IPS-NIHi7 (cell line): ENCODE results near the gene GNG7.
"Not testable (repeated sequence)": the region's sequence is repeated elsewhere in the genome, so short reads cannot be mapped to it uniquely, and the experiment has no call there.

Source experiments
- DNase-seq: peaks from one replicate; pipeline ENCODE4 v3.0.0; 2012; ENCODE audit warnings: mixed read lengths; ENCODE audit errors: extremely low spot score

GNG7 gene

DNA sequence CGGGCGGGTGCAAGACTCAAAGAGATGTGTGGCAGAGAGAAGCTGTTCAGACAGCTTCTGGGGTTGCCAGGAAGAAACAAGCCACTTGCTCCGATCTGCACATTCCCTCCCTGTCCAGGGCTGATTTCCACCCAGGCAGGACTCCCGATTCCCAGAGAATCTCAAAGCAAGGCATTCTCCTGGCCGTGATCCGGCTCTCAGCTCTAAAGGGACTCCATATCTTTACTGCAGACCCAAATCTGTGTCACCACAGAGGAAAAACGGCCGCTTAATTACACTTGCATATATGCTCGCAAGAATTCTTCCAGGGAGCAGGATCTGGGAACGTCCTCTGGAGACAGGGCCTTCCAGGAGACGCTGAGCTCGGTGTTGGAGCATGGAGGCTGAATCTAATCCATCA lies 25.7 kb downstream of the GNG7 start:
- no peak for DNase-seq

DNA sequence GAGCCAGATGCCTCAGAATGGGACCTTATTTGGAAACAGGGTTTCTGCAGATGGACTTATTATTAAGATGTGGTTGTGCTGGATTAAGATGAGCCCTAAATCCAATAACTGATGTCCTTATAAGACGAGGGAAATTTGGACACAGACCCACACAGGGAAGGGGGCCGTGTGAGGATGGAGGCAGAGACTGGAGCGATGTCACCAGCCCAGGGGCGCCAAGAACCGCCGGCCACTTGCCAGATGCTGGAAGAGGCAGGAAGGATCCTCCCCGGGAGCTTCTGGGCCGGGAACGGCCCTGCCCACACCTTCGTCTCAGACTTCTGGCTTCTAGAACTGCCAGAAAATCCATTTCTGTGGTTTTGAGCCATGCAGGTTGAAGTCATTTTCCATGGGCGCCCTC lies 26.6 kb downstream of the GNG7 start:
- no peak for DNase-seq

DNA sequence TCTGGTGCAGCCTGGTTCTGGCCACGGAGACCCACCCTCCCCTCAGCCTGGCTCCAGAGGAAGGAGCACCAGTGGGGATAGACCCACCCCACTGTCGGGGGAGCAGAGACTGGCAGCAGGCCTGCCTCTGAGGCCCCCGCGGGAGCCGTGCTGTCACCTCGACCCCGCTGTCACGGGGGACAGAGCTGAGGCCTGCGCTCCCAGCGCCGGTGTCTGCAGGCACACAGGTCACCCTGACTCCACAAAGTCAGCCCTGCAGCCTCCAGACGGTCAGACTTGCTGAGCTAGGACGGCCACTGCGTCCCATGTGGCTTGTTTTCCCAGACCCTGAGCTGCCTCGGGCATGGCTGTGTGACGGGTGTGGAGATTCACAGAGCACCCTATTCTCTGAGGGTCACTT lies 32.3 kb downstream of the GNG7 start:
- DNase-seq: no peak

DNA sequence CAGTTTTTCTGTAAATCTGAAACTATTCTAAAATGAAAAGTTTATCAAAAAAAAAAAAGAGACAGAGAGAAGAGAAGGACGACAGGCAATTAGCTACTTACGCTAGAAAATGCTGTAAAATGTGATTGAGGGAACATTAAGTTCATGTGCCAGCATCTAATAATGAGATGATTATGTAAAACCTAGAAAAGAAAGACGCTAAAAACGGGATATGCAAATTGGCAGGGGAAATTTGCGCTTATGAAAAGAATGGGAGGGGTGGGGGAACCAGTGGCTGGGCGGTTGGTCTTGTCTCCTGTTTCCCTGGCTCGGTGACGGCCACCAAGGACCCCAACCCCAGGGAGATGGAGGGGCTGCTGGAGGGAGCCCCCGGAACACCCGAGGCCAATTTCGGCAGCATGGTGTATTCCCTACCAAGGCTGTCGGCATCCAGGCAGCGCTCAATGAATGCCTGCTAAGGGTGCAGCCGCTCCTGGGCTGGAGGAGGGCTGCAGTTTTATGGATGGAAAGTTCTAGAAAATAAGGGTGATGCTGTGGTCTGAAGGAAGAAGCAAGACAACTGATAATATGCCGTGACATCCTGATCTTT lies 34.2 kb downstream of the GNG7 start:
- DNase-seq: no peak

DNA sequence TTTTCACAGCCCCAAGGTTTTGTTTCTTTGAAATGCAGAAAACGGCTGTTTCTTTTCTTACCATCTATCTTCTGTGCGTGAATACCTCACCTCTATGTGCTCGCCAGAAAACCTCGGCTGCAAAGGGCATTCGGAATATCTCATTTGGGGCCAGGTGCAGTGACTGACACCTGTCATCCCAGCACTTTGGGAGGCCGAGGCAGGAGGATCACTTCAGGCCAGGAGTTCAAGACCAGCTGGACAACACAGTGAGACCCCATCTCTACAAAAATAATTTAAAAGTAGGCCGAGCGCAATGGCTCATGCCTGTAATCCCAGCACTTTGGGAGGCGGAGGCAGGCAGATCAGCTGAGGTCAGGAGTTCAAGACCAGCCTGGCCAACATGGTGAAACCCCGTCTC lies 35.1 kb downstream of the GNG7 start:
- DNase-seq: not testable (repeated sequence)

DNA sequence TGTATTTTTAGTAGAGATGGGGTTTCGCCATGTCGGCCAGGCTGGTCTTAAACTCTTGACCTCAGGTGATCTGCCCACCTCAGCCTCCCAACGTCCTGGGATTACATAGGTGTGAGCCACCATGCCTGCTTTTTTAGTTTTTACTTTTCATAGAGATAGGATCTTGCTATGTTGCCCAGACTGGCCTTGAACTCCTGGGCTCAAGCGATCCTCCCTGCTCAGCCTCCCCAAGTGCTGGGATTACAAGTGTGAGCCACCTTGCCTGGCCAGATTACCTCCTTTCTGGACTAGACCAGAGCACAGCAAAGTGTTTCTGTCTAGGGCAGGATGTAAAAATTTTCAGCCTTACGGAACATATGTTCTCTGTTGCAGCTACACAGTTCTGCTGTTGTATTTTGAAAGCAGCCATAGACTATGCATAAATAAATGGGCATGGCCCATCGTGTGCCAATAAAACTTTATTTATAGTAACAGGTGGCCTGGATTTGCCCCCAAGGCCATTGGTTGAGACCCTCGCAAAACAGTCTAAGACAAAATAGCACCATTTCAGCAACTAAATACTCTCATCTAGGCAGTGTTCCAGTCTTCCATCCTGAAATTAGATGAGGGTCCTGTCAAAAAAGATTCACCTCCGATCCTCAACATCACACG lies 36.0 kb downstream of the GNG7 start:
- DNase-seq: no peak

DNA sequence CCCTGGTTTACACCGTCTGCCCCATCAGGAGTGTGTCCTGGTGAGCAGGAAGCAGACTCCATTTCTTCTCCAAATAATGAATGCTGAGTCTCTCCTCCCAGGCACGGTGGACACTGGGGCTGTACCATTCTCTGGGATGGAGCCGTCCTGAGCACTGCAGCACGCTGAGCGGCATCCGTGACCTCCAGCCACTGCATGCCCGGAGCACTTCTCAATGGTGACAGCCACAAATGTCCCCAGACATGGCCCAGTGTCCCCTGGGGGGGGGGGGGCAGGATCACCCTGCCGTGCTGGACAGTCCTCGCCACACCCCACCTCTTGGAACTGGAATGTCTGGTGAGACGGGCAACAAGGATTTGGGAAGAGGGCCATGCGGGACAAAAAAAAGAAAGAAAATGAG lies 37.4 kb downstream of the GNG7 start:
- DNase-seq: no peak

DNA sequence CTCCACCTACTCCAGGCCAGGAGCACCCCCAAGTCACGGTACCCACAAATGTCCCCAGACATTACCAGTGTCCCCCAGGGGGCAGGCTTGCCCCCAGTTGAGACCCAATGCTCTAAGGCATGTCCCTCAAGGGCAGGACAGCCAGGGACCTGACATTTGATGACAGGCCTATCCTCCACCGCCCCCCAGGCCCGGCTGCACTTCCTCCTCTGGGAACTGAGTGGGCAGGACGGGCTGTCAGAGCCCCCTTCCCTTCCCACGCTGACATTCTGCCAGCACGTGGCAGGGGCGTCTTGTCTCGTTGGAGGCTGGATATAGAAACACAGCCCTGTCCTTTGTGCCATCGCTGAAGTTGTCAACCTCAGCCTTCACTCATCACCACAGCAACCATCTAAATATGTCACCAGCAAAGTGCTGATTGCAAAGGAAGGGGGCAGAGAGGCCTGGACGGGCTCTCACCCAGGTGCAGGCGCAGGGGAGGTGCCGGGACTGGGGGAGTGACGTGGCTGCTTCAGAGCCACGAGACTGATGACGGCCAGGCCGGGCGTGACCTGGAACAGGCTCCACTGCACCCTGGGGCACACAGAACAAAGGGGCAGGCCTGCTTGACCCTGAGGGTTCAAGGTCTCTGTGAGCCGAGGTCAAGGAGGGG lies 38.4 kb downstream of the GNG7 start:
- no peak for DNase-seq

DNA sequence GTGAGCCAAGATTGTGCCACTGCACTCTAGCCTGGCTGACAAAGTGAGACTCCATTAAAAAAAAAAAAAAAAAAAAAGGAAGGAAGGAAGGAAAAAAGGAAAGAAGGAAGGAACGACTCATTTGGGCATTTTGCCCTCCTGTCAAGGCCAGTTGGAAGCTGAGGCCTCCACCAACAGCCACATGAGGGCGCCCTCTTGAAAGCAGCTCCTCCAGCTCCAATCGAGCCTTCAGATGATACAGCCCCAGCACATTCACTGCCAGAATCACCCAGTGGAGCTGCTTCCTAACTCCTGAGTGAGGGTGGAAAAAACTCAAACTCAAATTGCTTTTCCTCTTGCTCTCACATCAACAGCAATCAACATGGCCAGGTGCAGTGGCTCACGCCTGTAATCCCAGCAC lies 40.9 kb downstream of the GNG7 start:
- DNase-seq: no peak

DNA sequence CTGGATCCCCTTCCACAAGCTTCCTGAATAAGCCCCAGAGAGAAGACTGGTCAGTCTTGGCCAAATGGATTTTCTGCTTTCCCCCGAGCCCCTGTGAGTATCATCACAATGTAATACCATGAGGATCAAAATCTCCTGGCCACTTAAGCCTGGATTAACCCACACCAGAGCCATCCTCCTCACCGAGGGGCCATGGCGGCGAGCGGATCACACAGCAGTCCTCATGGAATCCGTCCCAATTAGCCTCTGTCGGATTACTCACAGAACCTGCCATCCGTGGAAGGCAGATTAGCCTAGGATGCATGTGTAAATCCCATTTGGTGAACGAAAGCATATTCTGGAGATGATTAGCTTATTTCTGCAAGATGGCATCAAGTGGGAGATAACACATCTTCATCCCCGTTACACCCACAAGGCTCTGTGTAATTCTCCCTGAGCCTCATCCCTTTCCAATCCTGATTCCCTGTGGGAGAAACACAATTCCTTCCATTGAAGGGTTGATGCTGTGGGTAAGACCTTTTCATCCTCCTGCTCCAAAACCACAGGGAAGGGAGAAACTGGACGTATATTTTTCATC lies 42.5 kb downstream of the GNG7 start:
- DNase-seq: no peak

DNA sequence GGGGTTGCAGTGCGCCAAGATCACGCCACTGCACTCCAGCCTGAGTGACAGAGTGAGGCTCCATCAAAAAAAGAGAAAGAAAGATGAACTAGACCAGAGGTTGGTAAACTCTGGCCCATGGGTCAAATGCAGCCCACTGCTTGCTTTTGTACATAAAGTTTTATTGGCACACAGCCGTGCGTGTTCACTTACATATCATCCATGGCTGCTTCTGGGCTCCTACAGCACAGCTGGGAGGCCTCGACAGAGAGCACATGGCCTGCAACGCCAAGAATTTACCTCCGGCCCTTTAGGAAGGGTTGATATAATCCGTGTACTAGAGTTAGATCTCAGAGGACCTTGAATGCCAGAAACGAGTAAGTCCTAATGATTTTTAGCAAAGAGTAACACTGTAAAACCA lies 46.0 kb downstream of the GNG7 start:
- DNase-seq: no peak

DNA sequence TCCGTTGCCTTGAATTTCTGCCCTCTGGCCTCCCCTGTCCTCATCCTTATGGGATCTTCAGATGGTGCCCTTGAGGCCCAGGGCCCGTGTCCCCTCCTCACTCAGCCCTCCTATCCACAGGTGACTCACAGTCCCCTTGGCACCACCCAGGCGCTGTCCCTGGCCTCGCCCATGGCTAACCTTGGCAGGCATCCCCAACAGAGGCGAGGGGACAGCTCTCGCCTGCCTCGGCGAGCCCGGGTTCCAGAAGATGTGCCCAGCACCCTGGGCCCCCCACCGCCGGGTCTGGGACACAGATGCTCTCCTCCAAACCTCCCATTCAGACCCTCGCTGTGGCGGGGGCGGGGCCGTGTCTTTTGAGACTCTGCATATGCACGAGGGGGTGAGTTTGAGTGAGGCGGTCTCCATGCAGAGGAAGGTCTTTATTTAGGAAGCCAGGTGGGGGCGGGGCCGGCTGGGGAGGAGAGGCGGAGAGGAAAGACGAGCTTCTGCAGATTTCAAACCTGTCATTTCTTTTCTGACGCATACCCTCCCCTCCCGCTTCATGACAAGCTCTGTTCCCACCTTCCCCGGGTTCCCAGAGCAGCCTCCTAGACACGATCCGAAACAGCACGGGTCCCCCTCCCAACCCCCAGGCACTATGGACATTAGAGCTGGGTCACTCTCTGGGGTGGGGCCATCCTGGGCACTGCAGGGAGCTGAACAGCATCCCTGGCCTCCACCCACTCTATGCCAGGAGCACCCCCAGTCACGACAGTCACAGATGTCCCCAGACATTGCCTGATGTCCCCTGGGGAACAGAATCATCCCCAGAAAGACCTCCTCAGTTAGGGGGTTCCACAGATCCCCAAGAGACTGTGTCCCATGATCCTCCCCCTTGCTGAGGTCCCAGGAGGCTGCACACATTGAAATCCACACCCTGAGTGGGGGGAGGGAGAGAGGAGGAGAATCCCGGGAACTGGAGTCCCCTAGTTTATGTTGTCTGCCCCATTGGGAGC lies 48.5 kb downstream of the GNG7 start:
- DNase-seq: peak; percentile 66

DNA sequence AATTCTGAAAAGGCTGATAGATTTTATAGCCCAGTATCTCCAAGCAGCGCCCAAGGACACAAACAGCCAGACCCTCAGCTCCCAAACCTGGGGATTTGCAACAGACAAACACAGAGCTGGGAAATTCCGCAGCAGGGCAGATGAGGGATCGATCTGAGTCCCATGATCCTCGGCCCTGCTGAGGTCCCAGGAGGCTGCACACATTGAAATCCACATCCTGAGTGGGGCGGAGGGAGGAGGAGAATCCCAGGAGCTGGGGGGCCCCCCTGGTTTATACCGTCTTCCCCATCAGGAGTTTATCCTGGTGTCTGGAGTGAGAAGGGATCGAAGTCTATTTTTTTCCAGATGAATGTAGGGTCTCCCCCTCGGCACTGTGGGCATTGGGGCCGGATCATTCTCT lies 49.3 kb downstream of the GNG7 start:
- no peak for DNase-seq

DNA sequence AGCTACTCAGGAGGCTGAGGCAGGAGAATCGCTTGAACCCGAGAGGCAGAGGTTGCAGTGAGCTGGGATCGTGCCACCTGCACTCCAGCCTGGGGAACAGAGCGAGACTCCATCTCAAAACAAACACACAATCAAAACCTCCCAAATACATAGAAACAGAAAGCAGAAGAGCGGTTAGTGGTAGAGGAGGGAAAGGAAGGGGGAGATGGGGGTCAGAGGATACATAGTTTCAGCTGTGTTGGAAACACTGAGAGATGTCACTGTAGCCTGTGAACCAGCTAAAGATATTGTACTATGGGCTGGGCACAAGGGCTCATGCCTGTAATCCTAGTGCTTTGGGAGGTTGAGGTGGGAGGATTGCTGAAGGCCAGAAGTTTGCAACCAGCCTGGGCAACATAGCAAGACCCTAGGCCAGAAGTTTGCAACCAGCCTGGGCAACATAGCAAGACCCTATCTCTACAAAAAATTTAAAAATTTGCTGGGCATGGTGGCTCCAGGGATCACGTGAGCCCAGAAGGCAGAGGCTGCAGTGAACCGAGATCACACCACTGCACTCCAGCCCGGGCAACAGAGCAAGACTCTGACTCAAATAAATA lies 49.9 kb downstream of the GNG7 start:
- no peak for DNase-seq

DNA sequence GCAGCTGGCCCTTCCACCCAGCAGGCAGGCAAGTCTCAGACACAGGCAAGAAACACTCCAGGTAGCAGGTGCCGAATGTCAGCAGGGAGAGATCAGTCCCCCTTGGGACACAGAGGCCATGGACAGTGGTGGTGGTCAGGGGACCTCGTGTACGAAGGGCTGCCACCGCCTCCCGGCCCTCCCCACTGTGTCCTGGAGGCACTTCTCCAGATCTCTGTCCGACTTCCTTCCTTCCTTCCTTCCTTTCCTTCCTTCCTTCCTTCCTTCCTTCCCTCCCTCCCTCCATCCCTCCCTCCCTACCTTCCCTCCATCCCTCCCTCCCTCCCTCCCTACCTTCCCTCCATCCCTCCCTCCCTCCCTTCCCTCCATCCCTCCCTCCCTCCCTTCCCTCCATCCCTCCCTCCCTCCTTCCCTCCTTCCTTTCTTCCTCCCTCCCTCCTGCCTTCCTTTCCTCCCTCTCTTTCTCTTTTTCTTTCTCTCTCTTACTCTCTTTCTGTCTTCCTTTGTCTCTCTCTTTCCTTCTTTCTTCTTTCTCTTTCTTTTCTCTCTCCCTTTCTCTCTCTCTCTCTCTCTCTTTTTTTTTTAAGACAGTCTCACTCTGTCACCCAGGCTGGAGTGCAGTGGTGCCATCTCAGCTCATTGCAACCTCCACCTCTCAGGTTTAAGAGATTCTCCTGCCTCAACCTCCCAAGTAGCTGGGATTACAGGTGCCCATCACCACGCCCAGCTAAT lies 51.3 kb downstream of the GNG7 start:
- not testable (repeated sequence) for DNase-seq

DNA sequence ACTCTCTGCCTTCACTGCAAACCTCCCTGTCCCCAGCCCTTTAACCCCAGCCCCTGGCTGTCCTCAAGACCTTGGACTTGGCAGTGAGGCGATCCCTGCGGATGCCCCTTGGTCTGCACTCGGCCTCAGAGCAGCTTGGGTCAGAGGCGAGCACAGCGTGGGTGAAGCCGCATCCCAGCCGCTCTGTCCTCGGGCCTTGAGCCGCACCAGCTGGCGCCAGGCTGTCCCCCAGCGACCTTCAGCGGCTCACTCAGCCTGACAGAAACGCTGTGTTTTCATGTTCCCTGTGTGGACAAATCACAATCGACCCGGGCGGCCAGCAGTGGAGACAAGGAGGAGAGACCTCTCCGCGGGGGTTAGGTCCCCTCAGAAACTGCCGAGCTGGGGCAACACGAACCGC lies 52.0 kb downstream of the GNG7 start:
- DNase-seq: no peak

DNA sequence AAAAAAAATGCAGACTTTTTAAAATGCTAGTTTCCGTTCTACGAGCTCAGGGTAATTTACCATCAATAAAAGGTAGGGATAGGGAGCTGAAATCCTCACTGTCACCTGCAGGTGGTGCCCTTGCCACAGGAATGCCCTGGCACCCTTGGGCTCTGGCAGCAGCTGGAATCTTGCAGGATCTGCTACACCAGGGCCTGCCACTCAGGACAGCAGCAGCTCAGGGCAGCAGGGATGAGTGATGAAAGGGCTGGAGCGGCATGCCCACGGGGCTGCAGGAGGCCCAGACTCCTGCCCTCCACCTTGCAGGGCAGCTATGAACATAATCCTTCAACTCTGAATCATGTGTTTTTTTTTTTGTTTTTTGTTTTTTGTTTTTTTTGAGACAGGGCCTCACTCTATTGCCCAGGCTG lies 54.0 kb downstream of the GNG7 start:
- DNase-seq: peak; percentile 87

DNA sequence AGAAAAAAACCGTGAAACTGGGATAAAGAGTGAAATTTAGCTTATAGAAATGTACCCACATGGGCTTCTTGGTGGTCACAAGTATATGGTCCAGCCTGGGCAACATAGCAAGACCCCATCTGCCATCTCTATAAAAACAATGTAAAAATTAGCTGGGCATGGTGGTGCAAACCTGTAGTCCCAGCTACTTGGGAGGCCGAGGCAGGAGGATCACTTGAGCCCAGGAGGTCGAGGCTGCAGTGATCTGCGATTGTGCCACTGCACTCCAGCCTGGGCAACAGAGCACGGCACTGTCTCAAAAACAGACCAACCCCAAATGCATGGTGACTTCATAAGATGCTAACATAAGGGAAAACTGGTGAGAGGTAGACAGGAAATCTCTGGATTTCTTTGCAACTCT lies 54.4 kb downstream of the GNG7 start:
- DNase-seq: no peak

DNA sequence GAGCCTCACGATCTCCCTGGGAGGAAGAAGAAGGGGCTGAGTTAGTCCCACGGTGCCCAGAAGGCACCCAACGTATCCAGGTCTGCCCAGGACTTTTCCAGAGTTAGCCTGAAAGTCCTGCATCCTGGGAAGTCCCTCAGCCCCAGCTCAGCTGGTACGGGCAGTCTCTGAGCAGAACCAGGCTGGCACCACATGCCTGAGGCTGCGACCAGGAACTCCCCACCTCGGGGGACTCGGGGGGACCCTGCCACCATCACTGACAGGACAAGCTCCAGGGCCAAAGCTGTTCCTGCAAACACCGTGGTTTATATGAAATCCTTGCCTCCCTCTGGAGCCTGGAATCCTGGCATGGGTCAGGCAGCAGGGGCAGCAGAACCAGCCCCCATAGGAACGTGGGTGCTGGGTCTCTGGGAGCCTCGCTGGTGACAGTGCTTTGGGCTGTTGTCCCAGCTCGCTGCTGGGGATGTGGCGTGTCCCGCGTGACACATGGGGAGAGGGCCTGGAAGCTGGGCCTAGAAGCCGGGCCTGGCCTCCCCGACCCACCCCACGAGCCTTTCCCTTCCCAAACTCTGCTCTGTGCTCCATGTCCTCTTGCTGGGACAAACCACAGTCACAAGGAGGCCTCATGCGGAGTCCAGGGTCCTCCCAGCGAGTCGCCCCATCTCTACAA lies 55.5 kb downstream of the GNG7 start:
- no peak for DNase-seq

DNA sequence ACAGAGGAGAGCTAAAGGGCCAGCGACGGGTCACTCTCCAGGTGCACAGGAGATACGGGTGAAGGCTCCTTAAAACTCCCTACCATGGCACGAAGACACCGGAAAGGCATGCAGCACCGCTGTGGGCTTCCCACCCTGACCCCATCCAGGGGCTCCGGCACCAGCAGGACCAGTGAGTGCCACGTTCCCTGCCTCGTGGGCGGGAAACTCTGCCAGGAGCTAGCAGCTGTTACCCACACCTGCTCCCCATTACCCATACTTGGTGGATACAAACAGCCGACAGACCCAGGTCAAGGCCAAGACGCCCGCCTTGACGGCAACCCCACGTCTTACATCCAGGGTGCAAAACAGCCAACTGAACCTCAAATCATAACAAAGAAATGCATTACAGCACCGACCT lies 56.7 kb downstream of the GNG7 start:
- no peak for DNase-seq
